K562 (cell line): ENCODE results near the gene B2M. TPM values are rescaled to one million over a fixed set of nuclear protein-coding genes. Genes with fewer than 3 reads are reported as not detected.
A peak's percentile ranks its signal among the peaks of the same experiment; 100 is the strongest.

Experiments used
- ARNT ChIP-seq, 2 experiments: fragments of 450-650 bp; IDR thresholded peaks; 2 replicates each; pipeline ENCODE4 v1.6.1; 2016; ENCODE audit warnings: mild to moderate bottlenecking in 1 of 2
- CBFA2T2 ChIP-seq: fragments of 450-650 bp; conservative IDR thresholded peaks from 2 replicates; pipeline ENCODE4 v1.6.1; 2017; ENCODE audit warnings: mild to moderate bottlenecking
- CTBP1 ChIP-seq: fragments of 450-650 bp; IDR thresholded peaks from 2 replicates; pipeline ENCODE4 v1.6.1; 2016; ENCODE audit warnings: borderline replicate concordance
- DACH1 ChIP-seq: fragments of 450-650 bp; IDR thresholded peaks from 2 replicates; pipeline ENCODE4 v1.6.1; 2018; ENCODE audit not compliant: partially characterized antibody
- EP400 ChIP-seq: fragments of 450-650 bp; IDR thresholded peaks from 2 replicates; pipeline ENCODE4 v1.6.1; 2017; ENCODE audit warnings: antibody characterized with exemption, mild to moderate bottlenecking, moderate library complexity
- ETV5 ChIP-seq: sonication (generic); formaldehyde crosslinking; IDR thresholded peaks from 2 replicates; pipeline ENCODE4 v1.4.0; 2020; ENCODE audit warnings: low read depth, mild to moderate bottlenecking, missing genetic modification reagents
- FOXK1 ChIP-seq: sonication (generic); formaldehyde crosslinking; IDR thresholded peaks from 2 replicates; pipeline ENCODE4 v1.8.0; 2022; ENCODE audit warnings: missing genetic modification reagents, mild to moderate bottlenecking, borderline replicate concordance
- FOXK2 ChIP-seq, 2 experiments: fragments of 450-650 bp; IDR thresholded peaks in 1 of 2; conservative IDR thresholded peaks in 1 of 2; 2 replicates each; pipeline ENCODE4 v1.6.1; 2016; ENCODE audit warnings: low read depth in 2 of 2, mild to moderate bottlenecking in 1 of 2
- GATA2 ChIP-seq: sonication (generic); formaldehyde crosslinking; IDR thresholded peaks from 2 replicates; pipeline ENCODE4 v1.4.0; 2020; ENCODE audit warnings: mild to moderate bottlenecking, missing genetic modification reagents
- GATAD2A ChIP-seq: fragments of 450-650 bp; IDR thresholded peaks from 2 replicates; pipeline ENCODE4 v1.6.1; 2017
- HDAC2 ChIP-seq: fragments of 450-650 bp; IDR thresholded peaks from 2 replicates; pipeline ENCODE4 v1.6.1; 2016; ENCODE audit warnings: mild to moderate bottlenecking
- MAZ ChIP-seq, 2 experiments: fragments of 450-650 bp in 1 of 2; sonication (generic) in 1 of 2; formaldehyde crosslinking; IDR thresholded peaks in 1 of 2; conservative IDR thresholded peaks in 1 of 2; 2 replicates each; pipeline versions ENCODE4 v1.4.0 to v1.5.0; 2020; ENCODE audit warnings: mild to moderate bottlenecking in 1 of 2, missing genetic modification reagents in 1 of 2
- MTA2 ChIP-seq: fragments of 450-650 bp; IDR thresholded peaks from 2 replicates; pipeline ENCODE4 v1.6.1; 2016; ENCODE audit warnings: low read depth
- NRF1 ChIP-seq, 2 experiments: fragments of 450-650 bp; IDR thresholded peaks in 1 of 2; conservative IDR thresholded peaks in 1 of 2; 2 replicates each; pipeline ENCODE4 v1.6.1; 2014; ENCODE audit warnings: mild to moderate bottlenecking in 2 of 2
- POLR2A ChIP-seq: fragments of 450-650 bp; conservative IDR thresholded peaks from 2 replicates; pipeline ENCODE4 v1.6.1; 2016
- POLR2G ChIP-seq: fragments of 200-400 bp; formaldehyde crosslinking; IDR thresholded peaks from 2 replicates; pipeline ENCODE4 v1.6.1; 2017; ENCODE audit warnings: low read depth, mild to moderate bottlenecking, antibody characterized with exemption, low read length, moderate library complexity
- PRDM10 ChIP-seq: fragments of 450-650 bp; IDR thresholded peaks from 2 replicates; pipeline ENCODE4 v1.6.1; 2018; ENCODE audit not compliant: partially characterized antibody
- RBFOX2 ChIP-seq: fragments of 200-400 bp; formaldehyde crosslinking; IDR thresholded peaks from 2 replicates; pipeline ENCODE4 v1.6.1; 2017; ENCODE audit warnings: low read depth, mild to moderate bottlenecking, low read length, moderate library complexity
- SOX6 ChIP-seq: fragments of 450-650 bp; IDR thresholded peaks from 2 replicates; pipeline ENCODE4 v1.6.1; 2014; ENCODE audit warnings: mild to moderate bottlenecking
- TAF1 ChIP-seq: IDR thresholded peaks from 2 replicates; pipeline ENCODE4 v1.6.1; 2011; ENCODE audit warnings: mild to moderate bottlenecking, low read length, moderate library complexity; ENCODE audit not compliant: insufficient read depth, control insufficient read depth, severe bottlenecking; ENCODE audit errors: extremely low read depth
- TAL1 ChIP-seq: fragments of 450-650 bp; IDR thresholded peaks from 2 replicates; pipeline ENCODE4 v1.6.1; 2016; ENCODE audit warnings: mild to moderate bottlenecking
- TEAD1 ChIP-seq, 2 experiments: fragments of 450-650 bp in 1 of 2; sonication (generic) in 1 of 2; formaldehyde crosslinking; IDR thresholded peaks; 2 replicates each; pipeline versions ENCODE4 v1.4.0 to v1.8.0; 2020 to 2022; ENCODE audit warnings: mild to moderate bottlenecking in 2 of 2, missing genetic modification reagents in 1 of 2
- THRA ChIP-seq: fragments of 450-650 bp; IDR thresholded peaks from 2 replicates; pipeline ENCODE4 v1.6.1; 2017; ENCODE audit warnings: mild to moderate bottlenecking, moderate library complexity
- TRIM24 ChIP-seq, 2 experiments: fragments of 450-650 bp; IDR thresholded peaks; 2 replicates each; pipeline ENCODE4 v1.6.1; 2016
- ZKSCAN1 ChIP-seq: fragments of 150-350 bp; IDR thresholded peaks from 2 replicates; pipeline ENCODE4 v1.6.1; 2016; ENCODE audit warnings: low read depth, low read length
- polyA plus RNA-seq, 8 experiments: library from polyadenylated mRNA; depleted of rRNA in 4 of 8; stranded (reverse) in 5 of 8; unstranded in 3 of 8; fragments of >200 nt; fragmentation: Nextera tagmentation in 2 of 8; fragmentation: Illumina TruSeq in 1 of 8; extraction: Ambion mirVana in 2 of 8; extraction: Trizol in 1 of 8; gene quantifications; 2 replicates each; pipeline versions ENCODE4 v1.2.1 to v1.2.3, GENCODE V29; 2011 to 2014; ENCODE audit warnings: inconsistent platforms in 1 of 8, missing spikeins in 1 of 8
- total RNA-seq, 7 experiments: library from RNA; depleted of rRNA in 6 of 7; stranded (reverse); fragments of >200 nt in 6 of 7; fragmentation: Illumina TruSeq in 2 of 7; extraction: Trizol in 2 of 7; gene quantifications; 2 replicates each; pipeline versions ENCODE4 v1.2.1 to v1.2.3, GENCODE V29; 2011 to 2021; ENCODE audit warnings: low replicate concordance in 1 of 7

B2M gene
- total and polyA plus RNA-seq, 9 of the 15 experiments (the other 6 are each of a cell fraction or from before 2014, with no cell fraction given), result 460 to 3,138 (median 1,032) TPM

GRCh38 chr15:44682809-44683682, 28.3 kb upstream of the B2M start (continued):
- TF ChIP-seq SOX6 (peak; percentile 80), PRDM10 (peak; percentile 86), ZKSCAN1 (0 out of 2 replicates have a peak, but pooled peaks have one; percentile 37), ETV5 (CRISPR knock-in tag) (peak; percentile 20; the same call in 1 of the 2 replicates), CTBP1 (peak; percentile 70; the same call in 1 of the 2 replicates), POLR2G (0 out of 2 replicates have a peak, but pooled peaks have one; percentile 16), MTA2 (peak; percentile 58; the same call in 1 of the 2 replicates), TEAD1 (CRISPR knock-in tag; IDR thresholded peaks at IDR 0.05) (peak in 1 of 2 experiments; percentile 56; a peak in 1 of 4 replicates), TRIM24 (IDR thresholded peaks at IDR 0.05) (peak; percentile 71 to 76; a peak in 3 of 4 replicates), RBFOX2 (peak; percentile 47), HDAC2 (peak; percentile 36; the same call in 1 of the 2 replicates), TAF1 (peak; percentile 39), NRF1 (conservative IDR thresholded peaks at IDR 0.05 in 1 of 2, IDR thresholded peaks at IDR 0.05 in 1 of 2) (0 out of 4 replicates have a peak, but pooled peaks have one; percentile 9 to 19), POLR2A (peak; percentile 71), ARNT (IDR thresholded peaks at IDR 0.05) (peak in 1 of 2 experiments; percentile 48; a peak in 1 of 4 replicates), CBFA2T2 (peak; percentile 88), GATA2 (CRISPR knock-in tag) (0 out of 2 replicates have a peak, but pooled peaks have one; percentile 30), GATAD2A (peak; percentile 79; the same call in 1 of the 2 replicates), EP400 (peak; percentile 64), FOXK1 (CRISPR knock-in tag) (0 out of 2 replicates have a peak, but pooled peaks have one; percentile 73), TAL1 (peak; percentile 82; the same call in 1 of the 2 replicates), THRA (peak; percentile 70; the same call in 1 of the 2 replicates), MAZ (CRISPR knock-in tag; conservative IDR thresholded peaks at IDR 0.05 in 1 of 2, IDR thresholded peaks at IDR 0.05 in 1 of 2) (peak in 1 of 2 experiments; percentile 52; a peak in 1 of 4 replicates), FOXK2 (conservative IDR thresholded peaks at IDR 0.05 in 1 of 2, IDR thresholded peaks at IDR 0.05 in 1 of 2; ENCODE audit: low read depth in 2 of 2) (peak; percentile 97 to 99), DACH1 (peak; percentile 32)
